Upper lobe of right lung (tissue), 1 donor: Measurements from ENCODE around the gene SLC6A1. TPM values are rescaled to one million over a fixed set of nuclear protein-coding genes. Genes with fewer than 3 reads are reported as not detected.

Experiments
- ATAC-seq: fragments of 200-7000 bp; cut with Tn5 transposase; one replicate; pipeline ENCODE4 v1.9.1; 2020; ENCODE audit warnings: mild to moderate bottlenecking, moderate library complexity
- DNase-seq: peaks from one replicate; pipeline ENCODE4 v3.0.0-alpha.2; 2020
- H3K27ac ChIP-seq: fragments of 200-600 bp; one replicate; pipeline ENCODE4 v1.8.0; 2022
- H3K27me3 ChIP-seq: fragments of 200-600 bp; one replicate; pipeline ENCODE4 v1.8.0; 2022; ENCODE audit warnings: mild to moderate bottlenecking
- H3K36me3 ChIP-seq: fragments of 200-600 bp; one replicate; pipeline ENCODE4 v1.8.0; 2022
- H3K4me1 ChIP-seq: fragments of 200-600 bp; one replicate; pipeline ENCODE4 v1.8.0; 2022
- H3K4me3 ChIP-seq: fragments of 200-600 bp; one replicate; pipeline ENCODE4 v1.8.0; 2022; ENCODE audit warnings: mild to moderate bottlenecking
- H3K9me3 ChIP-seq: fragments of 200-600 bp; one replicate; pipeline ENCODE4 v1.8.0; 2022
- CTCF ChIP-seq: fragments of 200-600 bp; IDR thresholded peaks from one replicate; pipeline ENCODE4 v1.8.0; 2022; ENCODE audit warnings: antibody characterized with exemption
- intact Hi-C: fragments of 100-400 bp; cut with DNase I; formaldehyde crosslinking; loops from one replicate; pipeline ENCODE4 v1.11.0; 2022
- total RNA-seq: library from RNA; stranded (reverse); fragmentation: NEBNext Ultra II Directional; extraction: Animal tissue kit (Norgen Biotek cat#: 25700); gene quantifications from one replicate; pipeline ENCODE4 v1.2.1, GENCODE V29; 2021
- donor health status: DM: no; HTN: yes; CAD: no; lungs with severe emphysema.

The SLC6A1 gene
- total RNA-seq, 1 donor from 2014 or later: 0.84 TPM

GRCh38 chr3:10995871-10996270, 3.3 kb downstream of the SLC6A1 start:
- ATAC-seq (no peak), DNase-seq (no peak)
- peaks cover 40% of the 10 kb centered on the region for H3K27me3 ChIP-seq
- intact Hi-C loops: no loop called here
- no peak overlapping the region for H3K4me3 ChIP-seq
- no peaks in the 10 kb centered on the region for H3K4me1 ChIP-seq
- TF ChIP-seq CTCF: no peak
- H3K27ac ChIP-seq: no peak overlapping the region
- H3K9me3 ChIP-seq: no peaks in the 10 kb centered on the region
- no peaks in the 10 kb centered on the region for H3K36me3 ChIP-seq

DNA sequence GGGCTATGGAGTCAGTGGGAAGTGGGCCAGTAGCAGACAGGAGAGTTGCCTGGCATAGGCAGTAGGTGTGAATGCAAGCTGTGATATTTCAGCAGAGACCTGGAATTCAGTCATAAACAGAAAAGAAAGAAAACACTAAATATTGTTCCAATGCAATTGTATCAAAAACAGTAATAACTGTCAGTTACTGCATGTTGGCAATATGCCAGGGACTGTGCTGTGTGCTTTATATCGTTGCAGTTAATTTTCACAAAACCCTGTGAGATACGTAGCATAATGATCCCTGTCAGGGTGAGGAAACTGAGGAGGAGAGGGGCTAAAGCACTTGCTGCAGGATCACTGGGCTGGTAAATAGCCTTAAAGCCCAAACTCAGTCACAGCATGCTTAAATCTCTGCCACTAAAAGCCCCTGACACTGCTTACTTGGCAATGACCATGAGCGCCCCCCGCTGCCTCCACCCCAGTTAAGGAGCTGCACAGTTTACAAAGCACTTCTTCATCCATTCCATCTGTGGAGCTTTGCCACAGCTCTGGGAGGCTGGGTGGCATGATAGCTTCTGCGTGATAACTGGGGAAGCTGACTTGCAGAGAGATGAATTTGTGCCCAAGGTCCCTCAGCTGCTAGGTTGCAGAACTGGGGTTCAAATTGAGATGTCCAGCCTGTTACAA, 3.9 kb downstream of the SLC6A1 start:
- no peak overlapping the region for H3K27ac ChIP-seq
- no peaks in the 10 kb centered on the region for H3K36me3 ChIP-seq
- peaks cover 38% of the 10 kb centered on the region for H3K27me3 ChIP-seq
- H3K4me1 ChIP-seq: no peaks in the 10 kb centered on the region
- ATAC-seq: no peak
- no peak for DNase-seq
- H3K9me3 ChIP-seq: no peaks in the 10 kb centered on the region
- no peak for TF ChIP-seq CTCF
- intact Hi-C loops: no loop called here
- H3K4me3 ChIP-seq: no peak overlapping the region

GRCh38 chr3:10997196-10997595, 4.6 kb downstream of the SLC6A1 start:
- H3K27me3 ChIP-seq: peaks cover 33% of the 10 kb centered on the region
- ATAC-seq (no peak), DNase-seq (no peak)
- H3K9me3 ChIP-seq: no peaks in the 10 kb centered on the region
- intact Hi-C loops: no loop called here
- no peak for TF ChIP-seq CTCF
- no peaks in the 10 kb centered on the region for H3K36me3 ChIP-seq
- no peak overlapping the region for H3K4me3 ChIP-seq
- H3K27ac ChIP-seq: no peak overlapping the region
- H3K4me1 ChIP-seq: no peaks in the 10 kb centered on the region

- no peak overlapping the region for H3K4me3 ChIP-seq
- no peak overlapping the region for H3K27ac ChIP-seq
- DNase-seq: no peak
- no peaks in the 10 kb centered on the region for H3K36me3 ChIP-seq
- peaks cover 26% of the 10 kb centered on the region for H3K27me3 ChIP-seq
- peak; percentile 69 for ATAC-seq
- TF ChIP-seq CTCF: no peak
- H3K9me3 ChIP-seq: no peaks in the 10 kb centered on the region
- intact Hi-C loops: no loop called here
- H3K4me1 ChIP-seq: no peaks in the 10 kb centered on the region
Measured at GRCh38 chr3:10998542-10998941, 6.0 kb downstream of the SLC6A1 start.

DNA sequence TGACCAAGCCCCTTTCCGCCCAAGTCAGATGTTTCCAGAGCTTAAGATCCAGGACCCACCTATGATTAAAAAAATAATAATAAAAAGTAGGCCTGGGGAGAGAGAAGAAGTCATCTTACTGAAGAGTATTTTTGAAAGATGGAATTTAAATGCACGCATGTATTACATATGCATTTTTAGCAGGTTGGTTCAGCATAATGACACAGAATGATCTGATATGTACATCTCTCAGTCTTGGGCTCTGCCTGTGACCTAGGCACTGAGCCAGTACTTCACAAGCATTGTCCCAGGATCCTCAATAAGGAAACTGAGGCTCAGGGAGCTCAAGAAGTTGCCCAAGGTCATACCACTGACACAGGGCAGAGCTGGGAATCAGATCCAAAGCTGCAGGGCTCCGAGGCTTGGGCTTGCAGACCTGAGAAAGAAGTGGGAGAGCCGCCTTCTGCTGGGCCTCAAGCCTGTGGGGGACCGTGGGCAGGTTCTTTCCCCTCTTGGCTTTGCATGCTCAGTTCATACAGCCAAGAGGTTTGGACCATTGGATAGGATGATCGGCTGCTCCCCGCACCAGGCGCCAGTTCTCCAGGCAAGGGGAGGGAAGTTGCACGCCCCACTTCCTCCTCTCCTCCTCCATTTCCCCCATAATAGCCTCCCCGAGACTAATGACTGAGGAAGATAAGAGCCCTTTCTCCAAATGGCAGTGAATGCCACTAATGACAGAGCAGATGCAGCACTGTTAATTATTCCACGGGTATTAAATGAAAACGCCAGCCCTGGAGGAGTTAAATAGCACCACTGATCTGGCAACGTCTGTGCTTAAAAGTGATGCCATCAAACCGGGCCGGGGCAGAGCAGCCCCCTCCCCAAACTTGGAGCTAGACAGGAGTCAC, 6.9 kb downstream of the SLC6A1 start:
- no peak for ATAC-seq
- Histone ChIP-seq H3K4me1 (no peaks in the 10 kb centered on the region), H3K27ac (no peak overlapping the region), H3K27me3 (peaks cover 17% of the 10 kb centered on the region), H3K4me3 (no peak overlapping the region), H3K36me3 (no peaks in the 10 kb centered on the region), H3K9me3 (no peaks in the 10 kb centered on the region)
- no peak for DNase-seq
- intact Hi-C loops: no loop called here
- TF ChIP-seq CTCF: no peak
